Adrenal gland (tissue), 12 donors: ENCODE data around the gene CIBAR2. TPM values are rescaled to one million over a fixed set of nuclear protein-coding genes. Genes with fewer than 3 reads are reported as not detected.

Experiments used
- DNase-seq, 7 donors: peaks; one replicate each; pipeline ENCODE4 v3.0.0-alpha.2; 2019 to 2020
- H3K27ac ChIP-seq, 5 donors: fragments of 200-600 bp; sonication (generic) in 4 of 5; 1 replicate in 3 of 5; 2 replicates in 2 of 5; pipeline versions ENCODE4 v1.5.1 to v1.8.0; 2016 to 2020; ENCODE audit warnings: mild to moderate bottlenecking in 1 of 5
- H3K27me3 ChIP-seq: fragments of 200-600 bp; 2 replicates; pipeline ENCODE4 v1.8.0; 2021
- H3K36me3 ChIP-seq, 2 donors: fragments of 200-600 bp; replicated peaks in 1 of 2; 1 replicate in 1 of 2; 2 replicates in 1 of 2; pipeline versions ENCODE4 v1.5.1 to v1.8.0; 2018 to 2022
- H3K4me1 ChIP-seq, 2 donors: fragments of 200-600 bp; replicated peaks in 1 of 2; 1 replicate in 1 of 2; 2 replicates in 1 of 2; pipeline versions ENCODE4 v1.5.1 to v1.8.0; 2018 to 2021
- H3K4me3 ChIP-seq, 4 donors: fragments of 200-600 bp; sonication (generic) in 3 of 4; one replicate each; pipeline ENCODE4 v1.5.1; 2016 to 2018
- H3K9me3 ChIP-seq, 3 donors: fragments of 200-600 bp; sonication (generic) in 1 of 3; replicated peaks in 1 of 3; 1 replicate in 2 of 3; 2 replicates in 1 of 3; pipeline versions ENCODE4 v1.5.1 to v1.8.0; 2016 to 2021
- POLR2A ChIP-seq, 2 donors: fragments of 450-650 bp; IDR thresholded peaks; one replicate each; pipeline ENCODE4 v1.6.1; 2017; ENCODE audit warnings: antibody characterized with exemption in 2 of 2, mild to moderate bottlenecking in 2 of 2, moderate library complexity in 1 of 2
- WGBS, 4 donors: extraction: QIAGEN DNeasy Blood & Tissue Kit in 2 of 4; methylation state at CpG; one replicate each; pipeline versions ENCODE4 v1.1.5 to v1.1.7; 2013 to 2017; 5-methylcytosine and 5-hydroxymethylcytosine counted together
- intact Hi-C, 2 donors: fragments of 100-400 bp; cut with DNase I; formaldehyde crosslinking; loops; one replicate each; pipeline versions ENCODE4 v1.14.1 to v1.15.0; 2022 to 2023
- polyA plus RNA-seq, 3 donors: library from polyadenylated mRNA; stranded (reverse); fragments of 200-250 nt in 2 of 3; fragments of 350-450 nt in 1 of 3; fragmentation: Illumina TruSeq in 1 of 3; extraction: RNeasy Lipid Tissue Mini Kit (QIAGEN cat#74804) in 1 of 3; gene quantifications; one replicate each; pipeline ENCODE4 v1.2.3, GENCODE V29; 2013 to 2014
- total RNA-seq, 9 donors: library from RNA; depleted of rRNA in 4 of 9; stranded (reverse); fragments of >200 nt in 4 of 9; fragments of 120-200 nt in 1 of 9; fragmentation: NEBNext Ultra II Directional in 1 of 9; extraction: Animal tissue kit (Norgen Biotek cat#: 25700) in 1 of 9; gene quantifications; one replicate each; pipeline versions ENCODE4 v1.1.0 to v1.2.4, GENCODE V29; 2013 to 2023
- TF ChIP-seq, protein P1 (sequence below), 6 experiments: fragments of 450-650 bp in 4 of 6; fragments of 200-600 bp in 2 of 6; sonication (generic) in 1 of 6; IDR thresholded peaks; 1 replicate in 5 of 6; 2 replicates in 1 of 6; pipeline versions ENCODE4 v1.5.1 to v1.8.0; 2016 to 2021; ENCODE audit warnings: antibody characterized with exemption in 6 of 6, mild to moderate bottlenecking in 2 of 6, moderate library complexity in 1 of 6
- donor health status: healthy with polysubstance abuse.
- donor health status: Bipolar disorder and iron deficiency.
- donor health status: DM: yes; HTN: yes; CAD: no.
- donor health status: DM: no; HTN: no; CAD: no.
- donor health status: DM: no; HTN: no; CAD: no.
- donor health status: DM: yes; HTN: yes; CAD: no.

The CIBAR2 gene
- total and polyA plus RNA-seq, 12 donors, result 0.17 to 2.6 (median 0.73) TPM; not detected in 4

DNA sequence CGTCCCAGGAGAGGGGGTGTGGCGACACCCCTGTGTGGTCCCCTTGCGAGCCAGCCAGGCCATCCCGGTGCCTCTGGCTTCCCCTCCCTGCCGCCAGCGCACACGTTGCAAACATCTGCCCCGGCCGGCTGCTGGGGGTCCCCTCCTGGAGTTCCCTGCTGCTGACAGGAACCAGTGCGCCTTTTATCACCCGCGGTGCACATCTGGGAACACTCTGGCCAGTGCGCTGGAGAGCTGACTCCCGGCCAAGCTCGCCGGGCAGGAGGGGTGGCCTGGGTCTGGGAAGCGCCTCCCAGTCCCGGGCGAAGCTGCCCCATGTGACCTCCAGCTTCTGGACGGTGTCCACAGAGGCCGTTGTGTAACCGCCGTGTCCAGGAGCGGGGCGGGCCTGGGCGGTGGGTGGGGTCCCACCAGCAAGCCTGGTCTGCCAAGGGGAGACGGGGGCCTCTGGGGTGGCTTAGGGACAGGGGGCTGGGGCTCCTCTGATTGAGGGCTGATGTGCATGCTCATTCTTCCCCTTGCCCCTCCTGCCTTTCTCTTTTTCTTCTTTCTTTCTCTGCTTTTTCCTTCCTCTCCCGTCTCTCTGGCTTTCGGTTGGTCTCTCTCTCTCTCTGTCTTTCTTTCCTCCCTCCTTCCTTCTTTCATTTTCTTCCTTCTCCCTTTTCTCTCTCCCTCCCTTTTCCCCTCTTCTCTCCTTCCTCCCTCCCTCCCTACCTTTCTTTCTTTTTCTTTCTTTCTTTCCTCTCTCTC, 25.2 kb upstream of the CIBAR2 start:
- TF ChIP-seq, protein P1, sequence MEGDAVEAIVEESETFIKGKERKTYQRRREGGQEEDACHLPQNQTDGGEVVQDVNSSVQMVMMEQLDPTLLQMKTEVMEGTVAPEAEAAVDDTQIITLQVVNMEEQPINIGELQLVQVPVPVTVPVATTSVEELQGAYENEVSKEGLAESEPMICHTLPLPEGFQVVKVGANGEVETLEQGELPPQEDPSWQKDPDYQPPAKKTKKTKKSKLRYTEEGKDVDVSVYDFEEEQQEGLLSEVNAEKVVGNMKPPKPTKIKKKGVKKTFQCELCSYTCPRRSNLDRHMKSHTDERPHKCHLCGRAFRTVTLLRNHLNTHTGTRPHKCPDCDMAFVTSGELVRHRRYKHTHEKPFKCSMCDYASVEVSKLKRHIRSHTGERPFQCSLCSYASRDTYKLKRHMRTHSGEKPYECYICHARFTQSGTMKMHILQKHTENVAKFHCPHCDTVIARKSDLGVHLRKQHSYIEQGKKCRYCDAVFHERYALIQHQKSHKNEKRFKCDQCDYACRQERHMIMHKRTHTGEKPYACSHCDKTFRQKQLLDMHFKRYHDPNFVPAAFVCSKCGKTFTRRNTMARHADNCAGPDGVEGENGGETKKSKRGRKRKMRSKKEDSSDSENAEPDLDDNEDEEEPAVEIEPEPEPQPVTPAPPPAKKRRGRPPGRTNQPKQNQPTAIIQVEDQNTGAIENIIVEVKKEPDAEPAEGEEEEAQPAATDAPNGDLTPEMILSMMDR (IDR thresholded peaks at IDR 0.05), result no peak
- peak in 1 of 2 donors; percentile 64 for TF ChIP-seq POLR2A (IDR thresholded peaks at IDR 0.05)
- no peaks in the 10 kb centered on the region for H3K36me3 ChIP-seq
- no peaks in the 10 kb centered on the region for H3K27me3 ChIP-seq
- peak overlapping the region in 2 of 4 donors; percentile 26 to 58 for H3K4me3 ChIP-seq
- intact Hi-C loops, result no loop called here
- 0 to 4% (median 2%) methylated on average over 8 to 29 of the region's 29 CpGs for WGBS, 4 donors
- peak; percentile 95 to 98 (median 97) for DNase-seq
- peaks cover 0 to 4% (median 0%) of the 10 kb centered on the region in 3 donors for H3K9me3 ChIP-seq
- peaks cover 12 to 26% of the 10 kb centered on the region in 2 donors for H3K4me1 ChIP-seq
- H3K27ac ChIP-seq, result peak overlapping the region; percentile 77 to 99 (median 90)

DNA sequence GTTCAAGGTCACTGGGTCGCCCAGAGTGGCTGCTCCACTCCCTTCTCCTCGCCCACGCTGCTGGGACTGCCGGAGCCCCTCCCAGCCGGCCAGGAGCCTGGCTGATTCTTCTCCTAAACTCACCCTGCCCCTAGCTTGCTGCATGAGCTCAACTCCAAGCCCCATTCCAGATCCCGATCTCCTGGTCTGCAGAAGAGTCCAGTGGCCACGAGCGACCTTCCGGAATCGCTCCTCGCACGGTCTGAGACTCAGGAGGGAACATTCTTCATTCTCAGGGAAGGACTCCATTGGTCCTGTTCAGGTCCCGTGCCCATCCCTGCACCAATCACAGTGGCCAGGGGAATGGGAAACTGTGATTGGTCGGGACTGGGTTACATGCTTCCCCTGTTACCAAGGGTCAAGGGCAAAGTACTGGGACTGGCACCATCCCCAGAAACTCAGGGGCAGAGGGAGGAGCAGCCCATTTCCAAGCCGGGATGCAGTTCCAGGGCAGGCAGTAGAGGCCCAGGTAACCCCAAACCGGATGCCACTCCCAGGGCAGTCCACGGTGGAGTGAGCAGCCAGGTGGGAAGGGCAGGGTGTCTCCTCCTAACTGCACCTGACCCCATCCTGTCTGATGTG, 24.5 kb upstream of the CIBAR2 start:
- peak; percentile 72 to 96 (median 89) for DNase-seq
- peak overlapping the region; percentile 77 to 99 (median 90) for H3K27ac ChIP-seq
- intact Hi-C loops, result no loop called here
- H3K36me3 ChIP-seq, result no peaks in the 10 kb centered on the region
- H3K9me3 ChIP-seq, result peaks cover 0 to 4% (median 0%) of the 10 kb centered on the region in 3 donors
- WGBS, 4 donors, result 10 to 43% (median 34%) methylated on average over 2 to 17 of the region's 17 CpGs
- peaks cover 12 to 26% of the 10 kb centered on the region in 2 donors for H3K4me1 ChIP-seq
- no peaks in the 10 kb centered on the region for H3K27me3 ChIP-seq
- TF ChIP-seq POLR2A (IDR thresholded peaks at IDR 0.05), result no peak
- TF ChIP-seq, protein P1 (IDR thresholded peaks at IDR 0.05), result no peak
- peak overlapping the region in 2 of 4 donors; percentile 26 to 58 for H3K4me3 ChIP-seq

DNA sequence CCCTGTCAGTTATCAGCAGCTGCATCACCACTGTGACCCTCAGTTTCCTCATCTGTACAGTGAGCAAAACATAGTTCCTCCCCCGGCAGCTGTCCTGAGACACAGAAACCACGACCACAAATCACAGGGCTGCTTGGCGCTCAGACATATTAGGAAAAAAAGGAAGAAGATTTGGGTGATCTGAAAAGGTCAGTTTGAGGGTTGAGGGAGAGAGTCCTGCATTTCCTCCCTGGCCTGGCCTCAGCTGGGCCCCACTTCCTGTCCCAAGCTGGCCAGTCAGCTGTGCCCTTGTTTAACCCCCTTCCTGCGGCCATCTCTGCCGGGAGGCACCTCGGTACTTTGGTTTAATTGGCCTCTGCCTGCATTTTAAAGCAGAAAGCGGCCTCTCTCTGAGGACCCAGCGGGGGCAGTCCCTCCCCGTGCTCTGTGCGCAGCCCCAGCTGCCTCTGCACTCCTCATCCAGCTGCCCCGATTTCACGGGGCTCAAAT, 24.0 kb upstream of the CIBAR2 start:
- TF ChIP-seq POLR2A (IDR thresholded peaks at IDR 0.05), result no peak
- TF ChIP-seq, protein P1 (IDR thresholded peaks at IDR 0.05), result no peak
- H3K9me3 ChIP-seq, result peaks cover 0 to 4% (median 0%) of the 10 kb centered on the region in 3 donors
- H3K36me3 ChIP-seq, result no peaks in the 10 kb centered on the region
- 48 to 75% (median 59%) methylated on average over 10 to 12 of the region's 12 CpGs for WGBS, 4 donors
- H3K4me1 ChIP-seq, result peaks cover 12 to 26% of the 10 kb centered on the region in 2 donors
- H3K27ac ChIP-seq, result peak overlapping the region; percentile 77 to 99 (median 90)
- peak overlapping the region in 1 of 4 donors; percentile 58 for H3K4me3 ChIP-seq
- intact Hi-C loops, result no loop called here
- no peaks in the 10 kb centered on the region for H3K27me3 ChIP-seq
- DNase-seq, result peak in 5 of 7 donors; percentile 59 to 78 (median 65)

DNA sequence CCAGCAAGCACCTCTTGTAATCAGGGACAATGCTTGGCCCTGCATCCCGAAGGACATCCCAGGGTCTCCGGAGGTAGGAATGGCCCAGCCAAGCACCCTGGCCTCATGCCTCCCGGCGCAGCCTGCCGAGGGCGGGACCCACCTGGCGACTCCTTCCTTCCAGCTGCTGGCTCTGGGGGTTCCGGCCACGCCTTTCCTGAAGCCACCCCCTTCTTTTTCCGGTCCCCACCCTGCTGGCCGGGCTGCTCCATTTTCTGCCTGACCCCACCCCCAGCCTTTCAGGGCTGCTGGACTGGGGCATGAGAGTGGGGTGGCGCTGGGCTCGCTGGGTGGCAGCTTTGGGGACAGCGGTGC, 22.5 kb upstream of the CIBAR2 start:
- 72 to 89% (median 74%) methylated on average over 10 to 14 of the region's 14 CpGs for WGBS, 4 donors
- Histone ChIP-seq H3K36me3 (no peaks in the 10 kb centered on the region), H3K27ac (peak overlapping the region in 2 of 5 donors; percentile 34 to 99), H3K4me1 (peaks cover 12 to 40% of the 10 kb centered on the region in 2 donors), H3K27me3 (no peaks in the 10 kb centered on the region), H3K4me3 (no peak overlapping the region), H3K9me3 (peaks cover 0 to 4% (median 0%) of the 10 kb centered on the region in 3 donors)
- peak in 1 of 7 donors; percentile 46 for DNase-seq
- TF ChIP-seq POLR2A (IDR thresholded peaks at IDR 0.05), result no peak
- TF ChIP-seq, protein P1 (IDR thresholded peaks at IDR 0.05), result no peak
- intact Hi-C loops, result no loop called here
